Measurements from ENCODE around the gene NPHP3.

DNA sequence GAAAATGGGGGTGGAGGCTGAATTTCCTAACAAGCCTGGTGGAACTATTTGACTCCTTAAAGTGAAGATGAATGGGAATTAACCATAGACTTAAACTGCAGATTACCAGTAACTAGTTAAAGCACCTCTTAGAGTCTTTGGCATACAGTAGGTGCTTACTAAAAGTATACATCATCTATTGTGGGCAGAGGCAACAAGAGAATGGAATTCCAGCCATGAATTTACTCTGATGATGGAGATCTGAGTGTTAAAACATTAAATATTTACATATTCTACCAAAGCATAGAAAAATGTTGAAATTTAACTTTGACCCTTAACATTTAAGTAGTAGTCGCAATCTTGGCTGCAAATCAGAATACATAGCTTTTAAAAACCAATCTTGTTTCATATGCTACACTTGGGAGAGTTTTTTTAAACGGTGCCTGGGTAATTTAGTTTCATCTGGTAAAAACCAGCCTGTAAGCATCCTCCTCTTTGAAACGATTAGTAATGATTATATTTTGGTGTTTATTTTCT, 56.9 kb downstream of the NPHP3 start:
- TF ChIP-seq, protein P1, sequence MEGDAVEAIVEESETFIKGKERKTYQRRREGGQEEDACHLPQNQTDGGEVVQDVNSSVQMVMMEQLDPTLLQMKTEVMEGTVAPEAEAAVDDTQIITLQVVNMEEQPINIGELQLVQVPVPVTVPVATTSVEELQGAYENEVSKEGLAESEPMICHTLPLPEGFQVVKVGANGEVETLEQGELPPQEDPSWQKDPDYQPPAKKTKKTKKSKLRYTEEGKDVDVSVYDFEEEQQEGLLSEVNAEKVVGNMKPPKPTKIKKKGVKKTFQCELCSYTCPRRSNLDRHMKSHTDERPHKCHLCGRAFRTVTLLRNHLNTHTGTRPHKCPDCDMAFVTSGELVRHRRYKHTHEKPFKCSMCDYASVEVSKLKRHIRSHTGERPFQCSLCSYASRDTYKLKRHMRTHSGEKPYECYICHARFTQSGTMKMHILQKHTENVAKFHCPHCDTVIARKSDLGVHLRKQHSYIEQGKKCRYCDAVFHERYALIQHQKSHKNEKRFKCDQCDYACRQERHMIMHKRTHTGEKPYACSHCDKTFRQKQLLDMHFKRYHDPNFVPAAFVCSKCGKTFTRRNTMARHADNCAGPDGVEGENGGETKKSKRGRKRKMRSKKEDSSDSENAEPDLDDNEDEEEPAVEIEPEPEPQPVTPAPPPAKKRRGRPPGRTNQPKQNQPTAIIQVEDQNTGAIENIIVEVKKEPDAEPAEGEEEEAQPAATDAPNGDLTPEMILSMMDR (IDR thresholded peaks at IDR 0.05) = no peak
- no peak for TF ChIP-seq POLR2A (IDR thresholded peaks at IDR 0.05)

Data from thyroid gland (tissue), 4 donors.